Measurements from ENCODE around the gene NRARP.

NRARP gene

GRCh38 chr9:137310189-137311052 lies 8.3 kb upstream of the NRARP start:
- DNase-seq = no peak

GRCh38 chr9:137309368-137310188 lies 7.5 kb upstream of the NRARP start:
- no peak for DNase-seq

- DNase-seq = no peak
These were observed 6.1 kb upstream of the NRARP start for GRCh38 chr9:137308057-137308619.

- no peak for DNase-seq
These were observed 5.4 kb upstream of the NRARP start for GRCh38 chr9:137307255-137308056.

- no peak for DNase-seq
These were observed 4.8 kb upstream of the NRARP start for GRCh38 chr9:137306850-137307254.

- DNase-seq = no peak
These were observed 4.2 kb upstream of the NRARP start for GRCh38 chr9:137306066-137306849.

- DNase-seq = no peak
These were observed 3.7 kb upstream of the NRARP start for GRCh38 chr9:137305798-137306065.

GRCh38 chr9:137305060-137305797 lies 3.2 kb upstream of the NRARP start:
- DNase-seq = peak; percentile 35

GRCh38 chr9:137304383-137305059 lies 2.5 kb upstream of the NRARP start:
- DNase-seq = no peak

GRCh38 chr9:137303893-137304382 lies 1.9 kb upstream of the NRARP start:
- no peak for DNase-seq

GRCh38 chr9:137303151-137303892 lies 1.3 kb upstream of the NRARP start:
- no peak for DNase-seq

- DNase-seq = no peak
These were observed 529 bp upstream of the NRARP start for GRCh38 chr9:137302449-137303150.

GRCh38 chr9:137301081-137301947 lies 757 bp downstream of the NRARP start:
- peak; percentile 31 for DNase-seq

- DNase-seq = no peak
These were observed 1.4 kb downstream of the NRARP start for GRCh38 chr9:137300567-137301080.

- no peak for DNase-seq
These were observed 2.1 kb downstream of the NRARP start for GRCh38 chr9:137299938-137300337.

GRCh38 chr9:137299203-137299565 lies 2.9 kb downstream of the NRARP start:
- DNase-seq = no peak

- DNase-seq = no peak
These were observed 3.5 kb downstream of the NRARP start for GRCh38 chr9:137298401-137299202.
